ENCODE measurements around the gene ABCC12.

ABCC12 gene

DNA sequence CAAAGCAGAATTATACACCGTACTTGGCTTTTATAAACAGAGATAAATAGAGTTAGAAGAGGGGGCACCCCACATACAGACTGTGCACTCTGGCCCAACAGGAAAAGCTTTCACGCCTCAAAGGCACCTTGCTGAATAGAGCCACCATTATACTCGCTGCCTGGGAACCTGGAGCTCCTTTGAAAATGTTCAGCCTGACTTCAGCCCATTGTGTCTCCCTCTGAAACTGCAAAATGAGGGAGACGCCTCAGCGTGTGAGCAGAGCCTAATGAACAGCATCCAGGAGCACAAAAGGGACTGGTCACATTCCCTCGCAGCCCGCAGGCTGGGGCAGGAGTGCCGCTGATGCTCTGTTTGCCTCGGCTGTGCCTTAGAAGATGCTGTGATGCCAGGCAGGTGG lies 46.3 kb downstream of the ABCC12 start:
- peaks cover 27% of the 10 kb centered on the region for H3K4me1 ChIP-seq (ENCODE audit: control insufficient read depth, insufficient read depth, low read length)
- H3K27ac ChIP-seq (ENCODE audit: insufficient read depth, low read depth, low read length, poor library complexity, severe bottlenecking) = no peak overlapping the region
- H3K36me3 ChIP-seq (ENCODE audit: control insufficient read depth, insufficient read depth, low read length) = no peaks in the 10 kb centered on the region
- no peaks in the 10 kb centered on the region for H3K27me3 ChIP-seq (ENCODE audit: control insufficient read depth, insufficient read depth, low read length, poor library complexity, severe bottlenecking)
- no peaks in the 10 kb centered on the region for H3K9me3 ChIP-seq (ENCODE audit: control insufficient read depth, low read length)
- no peak overlapping the region for H3K4me3 ChIP-seq (ENCODE audit: insufficient read depth, low read depth, low read length)
- 57 to 61% methylated on average over 9 of the region's 9 CpGs for WGBS, 2 experiments

DNA sequence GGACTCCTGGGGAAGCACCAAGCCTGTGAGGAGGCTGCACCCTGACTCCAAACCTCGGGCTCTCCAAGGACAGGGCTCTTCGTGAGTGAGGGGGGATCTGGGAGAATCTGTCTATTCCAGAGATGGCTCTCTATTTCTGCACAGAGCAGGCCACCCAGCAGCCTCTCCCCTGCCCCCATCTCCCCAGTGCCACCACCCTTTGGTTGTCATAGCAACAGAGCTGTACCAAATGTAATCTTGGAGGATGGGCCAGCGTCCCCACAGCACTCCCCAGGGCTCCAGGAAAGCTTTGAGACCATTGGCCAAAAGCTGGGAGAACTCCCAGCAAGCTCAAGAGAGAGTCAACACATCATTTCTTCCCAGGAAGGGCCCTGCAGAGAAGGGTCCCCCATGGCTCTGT lies 49.3 kb downstream of the ABCC12 start:
- Histone ChIP-seq H3K36me3 (ENCODE audit: control insufficient read depth, insufficient read depth, low read length) (no peaks in the 10 kb centered on the region), H3K27ac (ENCODE audit: insufficient read depth, low read depth, low read length, poor library complexity, severe bottlenecking) (no peak overlapping the region), H3K9me3 (ENCODE audit: control insufficient read depth, low read length) (no peaks in the 10 kb centered on the region), H3K4me1 (ENCODE audit: control insufficient read depth, insufficient read depth, low read length) (peaks cover 44% of the 10 kb centered on the region), H3K4me3 (ENCODE audit: insufficient read depth, low read depth, low read length) (no peak overlapping the region), H3K27me3 (ENCODE audit: control insufficient read depth, insufficient read depth, low read length, poor library complexity, severe bottlenecking) (no peaks in the 10 kb centered on the region)
- 79 to 81% methylated on average over 3 of the region's 3 CpGs for WGBS, 2 experiments
